HCT116 (cell line): ENCODE measurements around the gene RCVRN. TPM values are rescaled to one million over a fixed set of nuclear protein-coding genes. Genes with fewer than 3 reads are reported as not detected.

Source experiments
- ATAC-seq: fragments of 200-7000 bp; cut with Tn5 transposase; 2 replicates; pipeline ENCODE4 v1.9.1; 2020; ENCODE audit warnings: mild to moderate bottlenecking, moderate library complexity
- BruUV-seq: library from RNA; stranded (reverse); fragments of 400-500 nt; replicated peaks from 2 replicates; lab custom pipeline; 2021; lab: Mats Ljungman, UMichigan
- CTCF ChIA-PET: fragments of 300-600 bp; sonication (Branson Sonifier 250); formaldehyde crosslinking; loops from one replicate; lab custom pipeline; 2021; ENCODE audit warnings: antibody characterized with exemption; lab: Charles Lee
- POLR2A ChIA-PET: fragments of 300-600, 350-600 bp; sonication (Branson Sonifier 250); formaldehyde crosslinking; loops from one replicate; lab custom pipeline; 2021; ENCODE audit warnings: antibody characterized with exemption; lab: Charles Lee
- RAD21 ChIA-PET, 2 experiments: fragments of 300-600 bp; sonication (Branson Sonifier 250); formaldehyde crosslinking; loops; one replicate each; lab custom pipeline; 2023; ENCODE audit warnings: low total read pairs in 2 of 2; ENCODE audit not compliant: uncharacterized antibody in 2 of 2, unreplicated experiment in 2 of 2, low non-redundant PET in 1 of 2; lab: Charles Lee
- DNase-seq: peaks from one replicate; pipeline ENCODE4 v3.0.0-alpha.2; 2010; ENCODE audit warnings: low read depth, low spot score
- H2AFZ ChIP-seq: fragments of 200-600 bp; shearing (Covaris generic), sonication (generic); 2 replicates; pipeline ENCODE4 v1.6.1; 2017; ENCODE audit warnings: low read depth, mixed run types, mixed read lengths, antibody characterized with exemption, low read length; ENCODE audit not compliant: poor library complexity, severe bottlenecking
- H3K27ac ChIP-seq: 2 replicates; pipeline ENCODE4 v1.5.1; 2012; ENCODE audit warnings: low read depth, low read length
- H3K27me3 ChIP-seq: fragments of 200-600 bp; sonication (generic); 2 replicates; pipeline ENCODE4 v1.6.1; 2016; ENCODE audit warnings: mixed run types, low read length, mixed read lengths; ENCODE audit not compliant: insufficient read depth
- H3K36me3 ChIP-seq, 2 experiments: fragments of 200-500 bp in 1 of 2; fragments of 200-600 bp in 1 of 2; sonication (Bioruptor generic) in 1 of 2; sonication (generic) in 1 of 2; 2 replicates each; pipeline versions ENCODE4 v1.5.1 to v1.6.1; 2014 to 2016; ENCODE audit warnings: low read length in 2 of 2, inconsistent platforms in 1 of 2, mixed read lengths in 1 of 2, mixed run types in 1 of 2; ENCODE audit not compliant: insufficient read depth in 2 of 2, control insufficient read depth in 1 of 2
- H3K4me1 ChIP-seq, 2 experiments: fragments of 200-600 bp in 1 of 2; sonication (generic) in 1 of 2; 2 replicates each; pipeline versions ENCODE4 v1.5.1 to v1.6.1; 2012 to 2017; ENCODE audit warnings: low read length in 2 of 2, inconsistent platforms in 1 of 2, mild to moderate bottlenecking in 1 of 2, mixed read lengths in 1 of 2, mixed run types in 1 of 2, moderate library complexity in 1 of 2; ENCODE audit not compliant: insufficient read depth in 2 of 2, control insufficient read depth in 1 of 2
- H3K4me2 ChIP-seq: fragments of 200-600 bp; sonication (generic); 2 replicates; pipeline ENCODE4 v1.6.1; 2017; ENCODE audit warnings: mixed run types, low read length, mixed read lengths
- H3K4me3 ChIP-seq, 2 experiments: fragments of 200-600 bp in 1 of 2; sonication (generic) in 1 of 2; replicated peaks in 1 of 2; 2 replicates each; pipeline ENCODE4 v1.5.1; 2011 to 2016; ENCODE audit warnings: low read length in 2 of 2, control low read depth in 1 of 2, low read depth in 1 of 2, mild to moderate bottlenecking in 1 of 2, mixed read lengths in 1 of 2, mixed run types in 1 of 2
- H3K79me2 ChIP-seq: fragments of 200-600 bp; sonication (generic); 2 replicates; pipeline ENCODE4 v1.6.1; 2017; ENCODE audit warnings: mild to moderate bottlenecking, mixed run types, low read length, moderate library complexity, mixed read lengths; ENCODE audit not compliant: insufficient read depth
- H3K9ac ChIP-seq: fragments of 200-600 bp; sonication (generic); 2 replicates; pipeline ENCODE4 v1.6.1; 2016; ENCODE audit warnings: low read length, mixed read lengths
- H3K9me2 ChIP-seq: fragments of 200-600 bp; sonication (generic), shearing (Covaris generic); 2 replicates; pipeline ENCODE4 v1.6.1; 2017; ENCODE audit warnings: mixed run types, mild to moderate bottlenecking, moderate library complexity; ENCODE audit not compliant: insufficient read depth
- H3K9me3 ChIP-seq, 2 experiments: fragments of 200-500 bp in 1 of 2; fragments of 200-600 bp in 1 of 2; sonication (Bioruptor generic) in 1 of 2; sonication (generic) in 1 of 2; 2 replicates each; pipeline ENCODE4 v1.6.1; 2014 to 2017; ENCODE audit warnings: low read length in 2 of 2, mixed read lengths in 2 of 2, inconsistent platforms in 1 of 2, low read depth in 1 of 2, mild to moderate bottlenecking in 1 of 2, mixed run types in 1 of 2, moderate library complexity in 1 of 2; ENCODE audit not compliant: control insufficient read depth in 1 of 2, insufficient read depth in 1 of 2
- H4K20me1 ChIP-seq: fragments of 200-600 bp; sonication (generic), shearing (Covaris generic); 2 replicates; pipeline ENCODE4 v1.6.1; 2017; ENCODE audit warnings: mixed run types, mild to moderate bottlenecking, moderate library complexity; ENCODE audit not compliant: insufficient read depth
- CBX3 ChIP-seq: IDR thresholded peaks from 2 replicates; pipeline ENCODE4 v1.6.1; 2012; ENCODE audit warnings: low read depth
- CEBPB ChIP-seq: IDR thresholded peaks from 2 replicates; pipeline ENCODE4 v1.6.1; 2012; ENCODE audit warnings: low read depth
- ELF1 ChIP-seq: IDR thresholded peaks from 2 replicates; pipeline ENCODE4 v1.6.1; 2012; ENCODE audit warnings: low read depth, borderline replicate concordance
- EZH2 ChIP-seq: fragments of 200-600 bp; sonication (generic); IDR thresholded peaks from 2 replicates; pipeline ENCODE4 v1.6.1; 2017; ENCODE audit warnings: antibody characterized with exemption, mixed run types
- EZH2phosphoT487 ChIP-seq: fragments of 200-600 bp; IDR thresholded peaks from 2 replicates; pipeline ENCODE4 v1.6.1; 2018; ENCODE audit warnings: antibody characterized with exemption, borderline replicate concordance
- POLR2A ChIP-seq: IDR thresholded peaks from 2 replicates; pipeline ENCODE4 v1.7.0; 2011; ENCODE audit warnings: borderline replicate concordance; ENCODE audit not compliant: insufficient read depth, insufficient read length; ENCODE audit errors: extremely low read depth
- RAD21 ChIP-seq: IDR thresholded peaks from 2 replicates; pipeline ENCODE4 v1.6.1; 2012; ENCODE audit warnings: low read depth, mild to moderate bottlenecking
- SIN3A ChIP-seq: IDR thresholded peaks from 2 replicates; pipeline ENCODE4 v1.6.1; 2012; ENCODE audit warnings: low read depth
- SP1 ChIP-seq: IDR thresholded peaks from 2 replicates; pipeline ENCODE4 v1.6.1; 2012; ENCODE audit warnings: low read depth
- SRF ChIP-seq: IDR thresholded peaks from 2 replicates; pipeline ENCODE4 v1.6.1; 2012; ENCODE audit warnings: low read depth
- TCF7L2 ChIP-seq: IDR thresholded peaks from 2 replicates; pipeline ENCODE4 v1.7.0; 2011; ENCODE audit warnings: borderline replicate concordance, inconsistent platforms; ENCODE audit not compliant: insufficient read depth, insufficient read length; ENCODE audit errors: extremely low read depth
- ZNF274 ChIP-seq: fragments of 200-500 bp; sonication (Bioruptor generic); IDR thresholded peaks from 2 replicates; pipeline ENCODE4 v1.6.1; 2014; ENCODE audit warnings: mild to moderate bottlenecking, low read depth, low read length, inconsistent platforms
- intact Hi-C: fragments of 100-400 bp; cut with micrococcal nuclease; formaldehyde crosslinking; loops from 2 replicates; pipeline ENCODE4 v1.10.0; 2022
- total RNA-seq: library from RNA; stranded (reverse); gene quantifications from one replicate; pipeline ENCODE4 v1.2.1, GENCODE V29; 2021; ENCODE audit not compliant: unreplicated experiment
- TF ChIP-seq, protein P1 (sequence below): IDR thresholded peaks from 2 replicates; pipeline ENCODE4 v1.6.1; 2011; ENCODE audit warnings: mild to moderate bottlenecking, low read length, moderate library complexity; ENCODE audit not compliant: insufficient replicate concordance; ENCODE audit errors: extremely low read depth
- TF ChIP-seq, protein P2 (sequence below): IDR thresholded peaks from 2 replicates; pipeline ENCODE4 v1.6.1; 2012
- TF ChIP-seq, protein P3 (sequence below): IDR thresholded peaks from 2 replicates; pipeline ENCODE4 v1.6.1; 2012; ENCODE audit warnings: low read depth

The RCVRN gene
- total RNA-seq, 1 experiment from 2014 or later: not detected

DNA sequence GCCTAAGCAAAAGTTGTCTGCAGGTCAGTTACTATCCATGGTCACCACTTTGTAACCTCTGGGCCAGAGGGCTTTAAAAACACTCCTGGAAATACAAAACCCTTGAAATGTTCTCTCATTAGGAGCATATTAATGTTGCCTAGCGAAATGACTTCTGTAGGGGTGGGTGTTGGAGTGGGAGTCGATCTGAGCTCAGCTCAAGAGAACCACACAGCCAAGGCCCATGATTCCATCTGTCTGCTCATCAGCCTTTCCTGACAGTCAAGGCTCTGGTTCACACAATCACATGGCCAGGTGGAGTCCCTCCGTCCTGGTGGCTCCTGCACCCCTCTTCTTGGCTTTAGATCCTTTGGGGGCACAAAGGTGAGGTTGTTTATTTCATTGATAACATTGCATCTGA is 26.7 kb downstream of the RCVRN start:
- no peak overlapping the region for H3K4me3 ChIP-seq
- no peaks in the 10 kb centered on the region for H3K9me2 ChIP-seq
- ATAC-seq (no peak), DNase-seq (no peak)
- no peak overlapping the region for H3K9ac ChIP-seq
- H3K27me3 ChIP-seq: no peaks in the 10 kb centered on the region
- no peaks in the 10 kb centered on the region for H3K79me2 ChIP-seq
- TF ChIP-seq SRF (no peak), RAD21 (no peak), EZH2phosphoT487 (no peak), CBX3 (no peak), POLR2A (no peak), SIN3A (no peak), TCF7L2 (no peak), ZNF274 (no peak), SP1 (no peak), EZH2 (no peak), ELF1 (no peak), CEBPB (no peak)
- TF ChIP-seq, protein P1, sequence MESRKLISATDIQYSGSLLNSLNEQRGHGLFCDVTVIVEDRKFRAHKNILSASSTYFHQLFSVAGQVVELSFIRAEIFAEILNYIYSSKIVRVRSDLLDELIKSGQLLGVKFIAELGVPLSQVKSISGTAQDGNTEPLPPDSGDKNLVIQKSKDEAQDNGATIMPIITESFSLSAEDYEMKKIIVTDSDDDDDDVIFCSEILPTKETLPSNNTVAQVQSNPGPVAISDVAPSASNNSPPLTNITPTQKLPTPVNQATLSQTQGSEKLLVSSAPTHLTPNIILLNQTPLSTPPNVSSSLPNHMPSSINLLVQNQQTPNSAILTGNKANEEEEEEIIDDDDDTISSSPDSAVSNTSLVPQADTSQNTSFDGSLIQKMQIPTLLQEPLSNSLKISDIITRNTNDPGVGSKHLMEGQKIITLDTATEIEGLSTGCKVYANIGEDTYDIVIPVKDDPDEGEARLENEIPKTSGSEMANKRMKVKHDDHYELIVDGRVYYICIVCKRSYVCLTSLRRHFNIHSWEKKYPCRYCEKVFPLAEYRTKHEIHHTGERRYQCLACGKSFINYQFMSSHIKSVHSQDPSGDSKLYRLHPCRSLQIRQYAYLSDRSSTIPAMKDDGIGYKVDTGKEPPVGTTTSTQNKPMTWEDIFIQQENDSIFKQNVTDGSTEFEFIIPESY: no peak
- TF ChIP-seq, protein P2, sequence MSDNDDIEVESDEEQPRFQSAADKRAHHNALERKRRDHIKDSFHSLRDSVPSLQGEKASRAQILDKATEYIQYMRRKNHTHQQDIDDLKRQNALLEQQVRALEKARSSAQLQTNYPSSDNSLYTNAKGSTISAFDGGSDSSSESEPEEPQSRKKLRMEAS: no peak
- TF ChIP-seq, protein P3, sequence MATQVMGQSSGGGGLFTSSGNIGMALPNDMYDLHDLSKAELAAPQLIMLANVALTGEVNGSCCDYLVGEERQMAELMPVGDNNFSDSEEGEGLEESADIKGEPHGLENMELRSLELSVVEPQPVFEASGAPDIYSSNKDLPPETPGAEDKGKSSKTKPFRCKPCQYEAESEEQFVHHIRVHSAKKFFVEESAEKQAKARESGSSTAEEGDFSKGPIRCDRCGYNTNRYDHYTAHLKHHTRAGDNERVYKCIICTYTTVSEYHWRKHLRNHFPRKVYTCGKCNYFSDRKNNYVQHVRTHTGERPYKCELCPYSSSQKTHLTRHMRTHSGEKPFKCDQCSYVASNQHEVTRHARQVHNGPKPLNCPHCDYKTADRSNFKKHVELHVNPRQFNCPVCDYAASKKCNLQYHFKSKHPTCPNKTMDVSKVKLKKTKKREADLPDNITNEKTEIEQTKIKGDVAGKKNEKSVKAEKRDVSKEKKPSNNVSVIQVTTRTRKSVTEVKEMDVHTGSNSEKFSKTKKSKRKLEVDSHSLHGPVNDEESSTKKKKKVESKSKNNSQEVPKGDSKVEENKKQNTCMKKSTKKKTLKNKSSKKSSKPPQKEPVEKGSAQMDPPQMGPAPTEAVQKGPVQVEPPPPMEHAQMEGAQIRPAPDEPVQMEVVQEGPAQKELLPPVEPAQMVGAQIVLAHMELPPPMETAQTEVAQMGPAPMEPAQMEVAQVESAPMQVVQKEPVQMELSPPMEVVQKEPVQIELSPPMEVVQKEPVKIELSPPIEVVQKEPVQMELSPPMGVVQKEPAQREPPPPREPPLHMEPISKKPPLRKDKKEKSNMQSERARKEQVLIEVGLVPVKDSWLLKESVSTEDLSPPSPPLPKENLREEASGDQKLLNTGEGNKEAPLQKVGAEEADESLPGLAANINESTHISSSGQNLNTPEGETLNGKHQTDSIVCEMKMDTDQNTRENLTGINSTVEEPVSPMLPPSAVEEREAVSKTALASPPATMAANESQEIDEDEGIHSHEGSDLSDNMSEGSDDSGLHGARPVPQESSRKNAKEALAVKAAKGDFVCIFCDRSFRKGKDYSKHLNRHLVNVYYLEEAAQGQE: no peak
- BruUV-seq: no TSS peak
- POLR2A ChIA-PET: no interaction called here
- H3K4me1 ChIP-seq: peaks cover 0 to 19% of the 10 kb centered on the region in 2 experiments; a peak in 2 of 4 replicates
- no peak overlapping the region for H2AFZ ChIP-seq
- no peaks in the 10 kb centered on the region for H3K36me3 ChIP-seq
- intact Hi-C loops: no loop called here
- no peaks in the 10 kb centered on the region for H4K20me1 ChIP-seq
- H3K9me3 ChIP-seq: peaks cover 3 to 9% of the 10 kb centered on the region in 2 experiments; a peak in 3 of 4 replicates
- CTCF ChIA-PET: interaction anchor here (1.2 to 1.8 kb wide), 2 partner anchors 11 to 14 kb away, joined by 5 to 9 read pairs; no protein-coding TSS in a partner anchor
- H3K4me2 ChIP-seq: no peak overlapping the region
- H3K27ac ChIP-seq: no peak overlapping the region
- RAD21 ChIA-PET: no interaction called here
